GM21367 (cell line): ENCODE data around the gene FSIP1.

ENCODE experiments used
- ATAC-seq: cut with Tn5 transposase; IDR thresholded peaks from one replicate; pipeline ENCODE4 v1.9.1; 2021; ENCODE audit not compliant: unreplicated experiment

FSIP1 gene

GRCh38 chr15:39654304-39654703 lies 128.3 kb downstream of the FSIP1 start:
- no peak for ATAC-seq

- ATAC-seq = no peak
These were observed 130.8 kb downstream of the FSIP1 start for GRCh38 chr15:39651881-39652280.

- ATAC-seq = no peak
These were observed 131.3 kb downstream of the FSIP1 start for GRCh38 chr15:39651295-39651694.

- no peak for ATAC-seq
These were observed 132.9 kb downstream of the FSIP1 start for GRCh38 chr15:39649757-39650156.

GRCh38 chr15:39646425-39646824 lies 136.2 kb downstream of the FSIP1 start:
- no peak for ATAC-seq

GRCh38 chr15:39645976-39646257 lies 136.7 kb downstream of the FSIP1 start:
- no peak for ATAC-seq

- no peak for ATAC-seq
These were observed 137.3 kb downstream of the FSIP1 start for GRCh38 chr15:39645138-39645975.

GRCh38 chr15:39644136-39644535 lies 138.5 kb downstream of the FSIP1 start:
- ATAC-seq = no peak

GRCh38 chr15:39643727-39644126 lies 138.9 kb downstream of the FSIP1 start:
- no peak for ATAC-seq

- no peak for ATAC-seq
These were observed 140.5 kb downstream of the FSIP1 start for GRCh38 chr15:39642011-39642640.

- ATAC-seq = no peak
These were observed 141.3 kb downstream of the FSIP1 start for GRCh38 chr15:39641191-39641889.

GRCh38 chr15:39640665-39641064 lies 142.0 kb downstream of the FSIP1 start:
- ATAC-seq = no peak

GRCh38 chr15:39639037-39639436 lies 143.6 kb downstream of the FSIP1 start:
- no peak for ATAC-seq

- no peak for ATAC-seq
These were observed 144.6 kb downstream of the FSIP1 start for GRCh38 chr15:39638041-39638440.

- no peak for ATAC-seq
These were observed 151.3 kb downstream of the FSIP1 start for GRCh38 chr15:39631357-39631756.

GRCh38 chr15:39629906-39630305 lies 152.7 kb downstream of the FSIP1 start:
- ATAC-seq = no peak

- no peak for ATAC-seq
These were observed 153.3 kb downstream of the FSIP1 start for GRCh38 chr15:39629371-39629770.

- ATAC-seq = no peak
These were observed 153.9 kb downstream of the FSIP1 start for GRCh38 chr15:39628546-39629257.

GRCh38 chr15:39628144-39628508 lies 154.5 kb downstream of the FSIP1 start:
- ATAC-seq = no peak

GRCh38 chr15:39627451-39628143 lies 155.0 kb downstream of the FSIP1 start:
- ATAC-seq = no peak

- ATAC-seq = no peak
These were observed 156.8 kb downstream of the FSIP1 start for GRCh38 chr15:39625856-39626255.
